Kasumi-1 (cell line): Measurements from ENCODE around the gene CEP152.
A peak's percentile ranks its signal among the peaks of the same experiment; 100 is the strongest.
"Not testable (repeated sequence)": the region's sequence is repeated elsewhere in the genome, so short reads cannot be mapped to it uniquely, and the experiment has no call there.

Experiments used
- DNase-seq, 2 experiments: peaks; one replicate each; lab custom pipeline; 2025; lab: John Stamatoyannopoulos, UW

CEP152 gene, protein sequence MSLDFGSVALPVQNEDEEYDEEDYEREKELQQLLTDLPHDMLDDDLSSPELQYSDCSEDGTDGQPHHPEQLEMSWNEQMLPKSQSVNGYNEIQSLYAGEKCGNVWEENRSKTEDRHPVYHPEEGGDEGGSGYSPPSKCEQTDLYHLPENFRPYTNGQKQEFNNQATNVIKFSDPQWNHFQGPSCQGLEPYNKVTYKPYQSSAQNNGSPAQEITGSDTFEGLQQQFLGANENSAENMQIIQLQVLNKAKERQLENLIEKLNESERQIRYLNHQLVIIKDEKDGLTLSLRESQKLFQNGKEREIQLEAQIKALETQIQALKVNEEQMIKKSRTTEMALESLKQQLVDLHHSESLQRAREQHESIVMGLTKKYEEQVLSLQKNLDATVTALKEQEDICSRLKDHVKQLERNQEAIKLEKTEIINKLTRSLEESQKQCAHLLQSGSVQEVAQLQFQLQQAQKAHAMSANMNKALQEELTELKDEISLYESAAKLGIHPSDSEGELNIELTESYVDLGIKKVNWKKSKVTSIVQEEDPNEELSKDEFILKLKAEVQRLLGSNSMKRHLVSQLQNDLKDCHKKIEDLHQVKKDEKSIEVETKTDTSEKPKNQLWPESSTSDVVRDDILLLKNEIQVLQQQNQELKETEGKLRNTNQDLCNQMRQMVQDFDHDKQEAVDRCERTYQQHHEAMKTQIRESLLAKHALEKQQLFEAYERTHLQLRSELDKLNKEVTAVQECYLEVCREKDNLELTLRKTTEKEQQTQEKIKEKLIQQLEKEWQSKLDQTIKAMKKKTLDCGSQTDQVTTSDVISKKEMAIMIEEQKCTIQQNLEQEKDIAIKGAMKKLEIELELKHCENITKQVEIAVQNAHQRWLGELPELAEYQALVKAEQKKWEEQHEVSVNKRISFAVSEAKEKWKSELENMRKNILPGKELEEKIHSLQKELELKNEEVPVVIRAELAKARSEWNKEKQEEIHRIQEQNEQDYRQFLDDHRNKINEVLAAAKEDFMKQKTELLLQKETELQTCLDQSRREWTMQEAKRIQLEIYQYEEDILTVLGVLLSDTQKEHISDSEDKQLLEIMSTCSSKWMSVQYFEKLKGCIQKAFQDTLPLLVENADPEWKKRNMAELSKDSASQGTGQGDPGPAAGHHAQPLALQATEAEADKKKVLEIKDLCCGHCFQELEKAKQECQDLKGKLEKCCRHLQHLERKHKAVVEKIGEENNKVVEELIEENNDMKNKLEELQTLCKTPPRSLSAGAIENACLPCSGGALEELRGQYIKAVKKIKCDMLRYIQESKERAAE (N-terminal part only)

GRCh38 chr15:48810414-48811324 lies at the start of gene CEP152:
Gene CEP152, minus strand, starts transcription at chr15:48811069. Its CDS starts 5,420 bp downstream, at chr15:48805649.
- peak; percentile 99 for DNase-seq

DNA sequence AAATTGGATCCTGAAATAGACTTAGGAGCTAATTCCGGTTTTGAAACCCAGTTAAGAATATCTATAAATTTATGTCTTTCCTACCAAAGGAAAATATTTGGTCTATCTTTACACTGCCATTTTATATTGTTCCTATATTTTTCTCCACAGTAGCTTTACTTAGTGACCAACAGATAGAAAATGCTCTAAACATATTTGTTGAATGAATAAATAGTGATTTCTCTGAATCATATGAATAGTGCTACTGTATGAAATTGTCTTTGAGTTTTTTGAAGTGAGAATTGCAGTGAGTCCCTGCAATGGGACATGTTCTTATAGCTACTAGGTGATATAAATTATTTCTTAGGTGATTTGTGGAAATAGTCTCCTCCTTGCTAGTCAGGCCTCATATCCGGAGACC lies 48.6 kb upstream of the CEP152 start:
- DNase-seq: no peak

DNA sequence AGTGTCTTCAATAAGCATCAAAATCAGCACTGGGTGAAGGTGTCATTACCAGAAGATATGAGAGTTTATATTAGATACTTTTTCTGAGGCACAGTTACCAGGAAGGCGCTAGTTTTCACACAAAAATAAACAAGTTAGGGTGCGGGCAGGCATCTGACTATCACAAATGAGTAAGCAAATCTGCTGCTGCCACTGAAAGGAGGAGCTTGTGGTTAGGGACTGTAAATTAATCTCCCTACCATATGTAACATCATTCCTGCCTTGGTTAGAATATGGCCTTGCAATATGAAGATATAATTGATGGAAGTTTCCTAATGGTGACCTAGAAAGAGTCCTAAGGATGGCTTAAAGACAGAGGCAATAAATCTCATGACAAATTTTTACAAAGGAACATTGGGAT lies 47.5 kb upstream of the CEP152 start:
- DNase-seq: no peak

GRCh38 chr15:48856942-48857341 lies 46.1 kb upstream of the CEP152 start:
- DNase-seq: no peak

DNA sequence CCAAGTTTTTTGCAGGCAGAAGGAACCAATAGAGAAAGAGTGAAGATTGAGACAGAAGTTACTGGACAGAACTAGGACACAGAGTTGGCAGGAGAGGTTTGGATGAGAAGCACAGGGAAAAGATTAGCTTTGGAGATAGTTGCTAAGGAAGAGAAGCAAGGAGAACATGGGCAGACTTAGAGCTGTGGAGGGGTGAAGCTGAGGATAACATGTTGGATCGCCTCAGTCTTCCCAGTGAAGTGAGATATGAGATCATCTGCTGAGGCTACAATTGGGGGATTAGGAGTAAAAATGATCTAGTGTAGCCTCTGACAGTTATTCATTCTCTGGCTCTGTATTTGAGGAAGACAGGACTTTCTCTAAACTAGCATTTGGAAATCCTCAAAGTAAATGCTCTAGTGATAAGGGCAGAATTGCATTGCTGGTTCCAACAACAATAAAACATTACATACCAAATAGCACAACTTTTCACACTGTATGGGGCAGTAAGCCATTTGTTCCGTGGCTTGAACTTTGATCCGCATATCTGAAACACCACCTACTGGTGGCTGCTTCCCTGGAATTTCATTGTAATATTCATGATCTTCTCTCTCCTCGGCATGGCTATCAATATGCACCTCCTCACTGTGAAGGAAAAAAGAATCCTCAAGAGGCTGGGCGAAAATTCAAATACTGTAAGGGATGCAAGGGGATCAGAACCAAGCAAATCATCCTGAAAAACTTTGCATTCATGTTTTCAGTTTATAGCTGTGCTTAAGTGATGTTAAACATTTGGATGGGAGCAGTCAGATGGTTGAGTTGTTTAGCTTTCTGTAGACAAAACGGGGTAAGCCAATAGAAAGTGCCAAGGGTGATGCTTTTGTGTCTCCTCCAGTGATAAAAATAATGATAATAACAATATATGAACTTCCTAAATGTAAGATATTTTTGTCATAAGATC lies 44.9 kb upstream of the CEP152 start:
- no peak for DNase-seq

DNA sequence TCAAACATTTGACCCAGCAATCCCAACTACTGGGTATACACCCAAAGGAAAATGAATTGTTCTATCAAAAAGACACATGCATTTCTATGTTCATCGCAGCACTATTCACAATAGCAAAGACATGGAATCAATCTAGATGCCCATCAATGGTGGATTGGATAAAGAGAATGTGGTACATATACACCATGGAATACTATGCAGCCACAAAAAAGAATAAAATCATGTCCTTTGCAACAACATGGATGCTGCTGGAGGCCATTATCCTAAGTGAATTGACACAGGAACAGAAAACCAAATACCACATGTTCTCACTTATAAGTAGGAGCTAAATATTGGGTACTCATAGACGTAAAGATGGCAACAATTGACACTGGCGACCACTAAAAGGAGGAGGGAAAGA lies 43.6 kb upstream of the CEP152 start:
- DNase-seq: not testable (repeated sequence)

GRCh38 chr15:48851956-48852355 lies 41.1 kb upstream of the CEP152 start:
- no peak for DNase-seq

DNA sequence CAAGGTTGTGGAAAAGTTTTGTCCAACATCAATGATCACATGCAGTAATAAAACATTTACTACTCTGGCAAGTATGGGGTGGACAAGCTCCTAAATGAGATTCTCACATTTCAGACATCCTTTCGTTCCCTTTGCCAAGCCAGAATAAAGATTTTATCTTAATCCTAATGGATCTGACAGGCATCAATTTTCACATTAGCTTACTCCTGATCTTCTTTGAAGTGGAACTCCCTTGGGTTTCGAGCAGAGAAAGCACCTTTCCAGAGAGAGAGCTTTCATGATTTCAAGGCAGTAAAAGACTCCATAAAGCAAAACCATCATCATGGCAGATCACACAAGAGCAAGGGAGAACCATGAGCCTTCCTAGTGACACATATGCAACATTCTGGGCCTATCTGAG lies 39.8 kb upstream of the CEP152 start:
- DNase-seq: no peak

- no peak for DNase-seq
These were observed 34.3 kb upstream of the CEP152 start for GRCh38 chr15:48845123-48845522.

- no peak for DNase-seq
These were observed 31.6 kb upstream of the CEP152 start for GRCh38 chr15:48842501-48842900.

DNA sequence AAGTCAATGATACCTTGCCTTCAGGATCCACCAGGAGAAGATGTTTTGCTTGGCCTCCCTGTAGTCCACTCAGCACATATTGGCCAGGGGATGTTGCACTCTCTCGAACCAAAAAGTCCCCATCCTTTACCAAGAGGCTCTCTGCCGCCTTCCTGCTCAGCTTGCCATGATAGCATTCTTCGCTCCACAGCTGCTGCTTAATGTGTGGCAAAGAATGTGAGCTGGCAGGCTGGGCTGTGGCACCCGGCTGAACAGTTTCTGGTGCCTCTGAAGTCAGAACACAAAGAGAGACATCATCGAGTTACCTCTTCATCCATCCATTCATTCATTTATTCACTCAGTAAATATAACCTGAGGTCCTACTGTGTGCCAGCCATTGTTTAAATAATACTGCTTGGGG lies 23.9 kb upstream of the CEP152 start:
- DNase-seq: no peak

- DNase-seq: no peak
These were observed 22.8 kb upstream of the CEP152 start for GRCh38 chr15:48833526-48834239.

- no peak for DNase-seq
These were observed 21.8 kb upstream of the CEP152 start for GRCh38 chr15:48832648-48833047.

DNA sequence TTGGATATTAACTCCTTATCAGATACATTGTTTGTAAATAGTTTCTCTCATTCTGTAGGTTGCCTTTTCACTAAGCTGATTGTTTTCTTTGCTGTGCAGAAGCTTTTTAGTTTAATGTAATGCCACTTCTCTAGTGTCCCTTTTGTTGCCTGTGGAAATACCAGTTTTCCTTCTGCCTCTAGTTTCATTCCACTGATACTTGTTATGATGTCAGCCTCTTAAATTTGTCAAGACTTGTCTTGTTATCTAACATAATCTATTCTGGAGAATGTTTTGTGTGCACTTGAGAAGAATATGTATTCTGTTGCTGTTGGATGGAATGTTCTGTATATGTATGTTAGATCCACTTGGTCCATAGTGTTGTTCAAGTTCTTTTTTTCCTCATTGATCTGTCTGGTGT lies 18.0 kb upstream of the CEP152 start:
- no peak for DNase-seq

DNA sequence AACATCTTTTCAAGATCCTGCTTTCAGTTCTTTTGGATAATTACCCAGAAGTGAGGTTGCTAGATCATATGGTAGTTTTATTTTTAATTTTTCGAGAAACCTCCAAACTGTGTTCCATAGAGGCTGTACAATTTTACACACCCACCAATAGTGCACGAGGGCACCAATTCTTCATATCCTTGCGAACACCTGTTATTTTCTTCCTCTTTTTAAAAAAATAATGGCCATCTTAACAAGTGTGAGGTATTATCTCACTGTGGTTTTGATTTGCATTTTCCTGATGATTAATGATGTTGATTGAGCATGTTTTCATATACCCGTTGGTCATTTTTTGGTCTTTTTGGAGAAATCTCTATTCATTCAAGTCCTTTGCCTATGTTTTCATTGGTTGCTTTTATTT lies 17.6 kb upstream of the CEP152 start:
- no peak for DNase-seq

DNA sequence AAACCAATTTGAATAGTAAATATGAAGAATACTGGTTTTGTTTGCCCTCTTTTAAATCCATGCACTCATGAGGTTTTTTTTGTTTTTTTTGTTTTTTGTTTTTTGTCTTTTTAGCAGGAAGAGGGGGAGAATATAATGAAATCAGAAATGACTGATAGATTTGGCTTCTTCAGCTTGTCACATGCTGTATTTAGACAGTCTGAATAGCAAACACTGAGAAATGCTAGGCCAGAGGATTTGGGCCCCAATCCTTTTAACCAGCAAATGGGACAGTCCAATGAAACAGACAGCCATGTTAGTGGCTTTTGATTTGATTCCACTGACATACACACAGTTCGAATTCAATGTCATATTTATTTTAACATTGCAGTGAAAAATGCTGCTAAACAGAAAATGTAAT lies 14.2 kb upstream of the CEP152 start:
- DNase-seq: no peak

- no peak for DNase-seq
These were observed 12.8 kb upstream of the CEP152 start for GRCh38 chr15:48823706-48824105.

DNA sequence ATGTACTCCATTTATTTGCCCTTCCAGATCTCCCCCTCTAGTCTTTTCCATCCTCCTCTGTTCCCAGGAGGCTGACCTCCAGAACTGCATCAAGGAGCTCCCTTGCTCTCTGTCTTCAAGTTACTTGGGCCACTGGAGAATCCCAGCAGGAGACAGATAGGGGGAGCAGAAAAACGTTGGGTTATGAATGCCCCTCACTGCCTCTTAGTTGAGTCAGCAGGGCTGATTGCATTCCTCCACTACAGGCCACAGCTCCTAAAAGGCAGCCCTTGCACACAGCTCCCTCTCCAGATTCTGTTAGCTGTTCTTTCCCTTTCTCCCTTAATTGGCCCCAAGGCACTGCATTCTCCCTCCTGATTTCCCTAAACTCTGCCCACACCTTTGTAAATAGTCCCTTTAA lies 12.4 kb upstream of the CEP152 start:
- DNase-seq: no peak

- DNase-seq: no peak
These were observed 3.4 kb upstream of the CEP152 start for GRCh38 chr15:48814286-48814685.
